Hematopoietic multipotent progenitor cell treated with erythropoietin and hydrocortisone succinate and interleukin-3 and kit ligand, for 4 days (in vitro differentiated cells): ENCODE measurements around the gene SLF2.

Source experiments
- DNase-seq: peaks from one replicate; pipeline ENCODE4 v3.0.0-alpha.2; 2015

SLF2 gene

GRCh38 chr10:100907175-100907574 is 5.6 kb upstream of the SLF2 start:
- no peak for DNase-seq

DNA sequence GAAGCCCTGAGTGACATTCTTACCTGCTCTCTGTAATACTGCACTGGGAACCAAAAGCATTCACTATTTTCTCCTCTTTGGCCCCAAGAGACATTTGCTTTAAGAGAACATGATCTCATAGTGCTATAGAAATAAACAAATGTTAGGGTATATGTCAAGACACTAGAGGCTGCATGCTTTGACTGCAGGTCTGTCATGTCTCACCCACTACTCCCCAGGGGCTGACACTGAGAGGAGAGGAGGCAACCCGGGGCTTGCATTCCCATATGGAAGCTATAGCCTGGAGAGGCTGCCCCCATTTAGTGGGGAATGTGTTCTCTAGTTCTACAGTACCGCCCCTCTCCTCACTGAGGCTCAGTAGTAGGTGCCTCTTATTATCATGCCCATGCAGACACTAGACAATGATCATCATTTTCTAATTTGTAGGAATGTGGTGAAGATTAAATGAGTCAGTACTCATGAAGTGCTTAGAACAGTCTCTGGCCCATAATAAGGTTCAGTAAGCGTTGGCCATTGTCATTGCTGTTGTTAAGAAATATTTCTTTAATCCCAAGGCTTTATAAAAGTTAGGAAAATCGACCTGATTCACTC is 4.9 kb upstream of the SLF2 start:
- peak; percentile 23 for DNase-seq

DNA sequence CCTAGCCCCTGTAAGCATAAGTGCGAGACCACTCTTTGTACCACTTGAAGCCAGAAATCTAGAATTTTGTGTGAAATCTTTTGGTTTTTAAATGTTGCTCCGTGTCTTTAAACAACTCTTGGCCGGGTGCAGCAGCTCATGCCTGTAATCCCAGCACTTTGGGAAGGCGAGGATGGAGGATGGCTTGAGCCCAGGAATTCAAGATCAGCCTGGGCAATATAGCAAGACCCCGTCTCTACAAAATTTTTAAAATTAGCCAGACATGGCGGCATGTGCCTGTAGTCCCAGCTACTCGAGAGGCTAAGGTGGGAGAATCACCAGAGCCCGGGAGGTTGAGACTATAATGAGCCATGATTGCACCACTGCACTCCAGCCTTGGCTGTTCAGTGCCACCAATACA is 4.4 kb upstream of the SLF2 start:
- no peak for DNase-seq

DNA sequence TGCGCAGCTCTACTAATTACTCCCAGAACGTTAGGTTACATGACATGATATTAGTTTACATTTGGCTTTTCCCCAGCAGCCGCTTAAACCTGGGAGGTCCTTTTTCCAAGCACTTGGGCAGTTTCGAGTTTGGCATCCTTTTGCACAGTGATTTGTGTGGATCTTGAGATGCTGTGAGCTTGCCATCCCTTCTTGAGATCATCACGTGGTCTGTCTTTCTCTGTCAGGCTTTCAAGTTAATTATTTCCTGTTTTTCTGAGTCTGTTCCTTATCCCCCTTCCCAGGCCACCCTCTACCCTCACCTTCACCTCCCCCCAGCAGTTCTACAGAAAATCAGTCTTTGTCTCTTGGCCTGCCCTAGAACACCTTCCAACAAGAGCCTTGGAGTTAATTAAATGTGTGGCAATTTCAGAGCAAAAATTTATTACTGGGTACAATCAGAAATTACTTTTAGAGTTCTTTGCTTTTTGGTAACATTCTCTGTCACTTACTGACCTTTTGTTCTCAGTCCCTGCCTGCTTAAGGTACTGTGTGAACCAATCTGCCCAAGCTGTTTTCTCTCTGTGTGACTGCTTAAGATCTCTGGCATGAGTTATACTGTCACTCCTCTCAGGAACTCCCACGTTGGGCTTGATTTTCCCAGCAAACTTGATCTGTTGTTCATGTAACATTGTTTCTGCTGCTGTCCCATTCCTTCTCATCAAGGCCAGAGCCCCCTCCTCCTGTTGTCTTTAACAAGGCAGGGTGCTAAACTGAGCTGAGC is 3.1 kb upstream of the SLF2 start:
- DNase-seq = peak; percentile 41

DNA sequence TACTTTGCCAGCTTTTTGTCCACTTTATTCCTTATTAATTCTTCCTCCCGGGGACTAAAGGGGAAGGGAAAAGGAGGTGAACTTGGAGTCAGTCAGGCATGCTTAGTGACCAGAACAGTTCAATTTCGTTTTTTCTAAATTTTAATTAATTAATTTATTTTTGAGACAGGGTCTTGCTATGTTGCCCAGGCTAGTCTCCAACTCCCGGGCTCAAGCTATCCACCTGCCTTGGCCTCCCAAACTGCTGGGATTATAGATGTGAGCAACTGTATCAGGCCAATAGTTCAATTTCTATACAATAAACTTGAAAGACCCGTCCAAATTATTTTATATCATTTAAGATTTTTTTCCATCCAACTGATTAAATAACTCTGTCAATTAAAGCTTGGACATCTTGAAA is 1.3 kb upstream of the SLF2 start:
- DNase-seq = no peak

GRCh38 chr10:100912013-100912604 is 654 bp upstream of the SLF2 start:
- peak; percentile 55 for DNase-seq

- no peak for DNase-seq
These were observed 705 bp downstream of the SLF2 start for GRCh38 chr10:100913470-100913865.

DNA sequence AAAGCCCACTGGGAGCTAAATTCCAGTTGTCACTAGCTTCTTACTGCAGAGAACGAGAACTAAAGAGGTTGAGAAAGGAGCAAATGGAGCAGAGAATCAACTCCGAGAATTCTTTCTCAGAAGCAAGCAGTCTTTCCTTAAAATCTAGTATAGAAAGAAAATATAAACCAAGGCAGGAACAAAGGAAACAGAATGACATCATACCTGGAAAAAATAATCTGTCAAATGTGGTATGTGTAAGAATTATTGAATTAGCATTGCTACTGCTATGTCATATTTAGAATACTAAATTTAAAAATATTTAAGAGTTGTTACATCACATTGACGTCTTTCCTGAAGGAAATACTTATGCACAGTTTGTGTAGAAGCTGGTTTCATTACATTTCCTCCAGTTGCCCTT is 4.3 kb downstream of the SLF2 start:
- no peak for DNase-seq

DNA sequence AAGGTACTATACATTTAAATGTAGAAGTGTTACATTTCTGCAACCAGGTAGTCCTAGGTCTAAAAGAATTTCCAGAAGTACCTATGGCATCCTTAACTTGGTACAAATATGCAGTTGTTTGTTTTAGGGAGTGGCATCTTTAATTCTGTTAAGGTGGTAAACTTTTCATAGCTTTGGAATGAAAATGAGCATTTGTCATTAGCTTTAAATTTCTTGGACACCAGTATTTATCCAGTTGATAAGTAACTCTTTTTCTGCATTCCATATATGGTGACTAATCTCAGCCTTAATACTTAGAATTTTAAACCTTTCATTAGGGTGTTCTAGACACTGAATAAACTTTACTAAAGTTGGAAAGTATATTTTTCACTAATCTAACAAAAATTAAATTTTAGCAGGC is 10.8 kb downstream of the SLF2 start:
- DNase-seq = no peak

GRCh38 chr10:100927266-100927665 is 14.5 kb downstream of the SLF2 start:
- DNase-seq = no peak

DNA sequence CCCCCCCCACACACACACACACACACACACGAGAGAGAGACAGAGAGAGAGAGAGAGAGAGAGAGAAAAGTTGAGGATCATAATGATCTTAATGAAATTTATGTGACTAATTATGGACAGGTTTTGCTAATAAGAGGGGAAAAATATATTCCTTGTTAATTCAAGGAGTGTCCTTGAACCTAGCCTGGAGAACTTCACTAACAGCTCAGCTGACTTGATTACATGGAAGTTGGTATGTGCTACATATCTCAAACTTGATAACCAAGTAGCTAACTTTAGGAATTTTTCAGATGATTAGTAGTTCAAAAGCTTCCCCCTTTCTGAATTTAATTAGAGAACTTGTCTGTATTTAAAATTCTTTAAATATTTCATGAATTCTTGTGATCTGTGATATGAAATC is 15.3 kb downstream of the SLF2 start:
- no peak for DNase-seq

- DNase-seq = no peak
These were observed 17.6 kb downstream of the SLF2 start for GRCh38 chr10:100930368-100930767.

DNA sequence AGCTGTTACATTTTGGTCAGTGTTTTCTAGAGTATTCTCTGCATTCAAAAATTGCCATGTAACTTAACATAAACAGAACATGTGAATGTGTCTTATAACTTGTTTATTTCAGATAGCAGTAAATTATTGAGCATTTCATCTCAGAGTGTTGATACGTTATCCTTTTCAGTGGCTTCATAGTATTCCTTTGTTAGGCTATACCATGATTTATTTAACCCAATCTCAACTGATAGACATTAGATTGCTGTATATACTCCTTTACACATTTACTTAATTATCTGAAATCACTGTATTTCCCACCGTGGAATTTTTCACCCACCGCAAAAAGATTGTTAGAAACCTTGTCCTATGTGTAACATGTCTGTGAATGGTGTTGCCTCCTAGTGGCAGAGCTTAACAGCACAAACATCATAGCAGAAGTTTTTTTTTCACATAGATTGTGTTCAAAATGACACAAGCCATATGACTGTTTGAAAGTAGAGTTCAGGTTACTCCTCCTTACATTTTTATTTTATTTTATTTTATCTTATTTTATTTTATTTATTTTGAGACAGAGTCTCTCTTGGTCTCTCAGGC is 21.4 kb downstream of the SLF2 start:
- peak; percentile 47 for DNase-seq

DNA sequence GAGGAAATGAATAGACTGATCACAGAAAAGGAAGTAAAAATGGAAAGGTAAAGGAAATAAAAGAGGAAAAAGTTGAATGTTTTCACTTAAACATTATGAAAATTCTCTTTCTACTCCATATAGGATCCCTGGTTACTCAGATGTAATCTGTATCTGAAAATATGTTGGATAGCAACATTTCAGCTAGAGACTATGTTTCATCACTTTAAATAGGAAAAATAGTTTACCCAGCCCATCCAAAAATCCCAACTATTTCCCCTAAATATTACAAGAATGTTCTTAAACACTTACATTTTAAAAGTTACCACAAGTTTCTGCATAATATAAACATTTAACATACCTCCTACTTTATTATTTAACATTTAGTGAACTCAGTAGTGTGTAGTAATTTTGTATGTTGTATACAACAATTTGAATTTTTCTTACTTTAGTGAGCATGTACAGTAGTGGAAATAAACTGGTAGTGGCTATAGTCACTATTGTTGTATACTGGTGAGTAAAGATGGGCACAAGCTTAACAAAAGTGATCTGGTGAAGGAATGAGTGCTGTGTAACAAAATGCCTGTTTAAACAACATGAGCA is 27.1 kb downstream of the SLF2 start:
- no peak for DNase-seq

DNA sequence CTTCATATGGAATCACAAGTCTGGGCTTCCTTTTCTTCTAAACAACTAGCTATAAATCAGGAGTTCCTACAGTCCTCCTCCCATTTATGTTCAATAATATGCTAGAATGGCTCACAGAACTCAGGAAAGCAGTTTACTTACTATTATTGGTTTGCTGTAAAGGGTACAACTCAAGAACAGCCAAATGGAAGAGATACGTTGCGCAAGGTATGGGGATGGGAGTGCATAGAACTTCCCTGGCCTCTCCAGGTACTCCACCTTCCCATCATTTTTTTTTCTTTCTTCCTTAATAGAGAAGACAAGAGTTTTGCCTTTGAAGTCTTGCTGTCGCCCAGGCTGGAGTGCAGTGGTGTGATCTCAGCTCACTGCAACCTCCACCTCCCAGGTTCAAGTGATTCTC is 29.5 kb downstream of the SLF2 start:
- no peak for DNase-seq

DNA sequence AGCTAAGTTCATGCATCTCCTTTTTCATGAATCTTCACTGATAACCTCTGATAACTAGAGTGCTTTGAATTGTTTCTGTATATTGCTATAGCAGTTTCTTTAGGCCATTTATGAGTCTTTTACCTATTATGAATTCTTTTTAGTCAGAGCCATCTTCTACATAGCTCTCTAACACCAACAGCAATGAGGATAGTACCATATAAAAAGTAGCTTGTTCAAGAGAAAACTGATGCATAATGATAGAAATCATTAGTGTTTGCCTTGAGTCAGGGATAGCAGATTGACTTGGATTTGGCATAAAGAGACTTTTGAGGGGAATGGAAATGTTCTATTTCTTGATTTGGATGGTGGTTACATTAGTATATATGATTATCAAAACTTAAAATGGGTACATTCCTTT is 30.7 kb downstream of the SLF2 start:
- no peak for DNase-seq

DNA sequence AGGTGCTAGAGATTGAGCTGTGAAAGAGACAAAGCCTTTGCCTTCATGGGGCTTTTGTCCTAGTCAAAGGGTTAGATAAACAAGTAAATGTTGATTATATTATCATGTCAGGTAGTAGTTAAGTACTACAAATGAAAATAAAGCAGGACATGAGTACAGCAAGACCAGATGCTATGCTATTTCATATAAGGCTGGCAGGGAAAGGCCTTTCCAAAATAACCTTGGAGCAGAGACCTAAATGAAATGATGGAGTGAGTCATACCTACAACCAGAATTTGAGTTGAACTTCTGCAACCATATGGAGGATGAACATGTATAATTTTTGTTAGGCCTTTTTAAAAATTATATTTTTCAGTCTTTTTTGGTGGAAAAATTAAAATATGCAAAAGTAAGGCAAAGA is 33.0 kb downstream of the SLF2 start:
- no peak for DNase-seq

DNA sequence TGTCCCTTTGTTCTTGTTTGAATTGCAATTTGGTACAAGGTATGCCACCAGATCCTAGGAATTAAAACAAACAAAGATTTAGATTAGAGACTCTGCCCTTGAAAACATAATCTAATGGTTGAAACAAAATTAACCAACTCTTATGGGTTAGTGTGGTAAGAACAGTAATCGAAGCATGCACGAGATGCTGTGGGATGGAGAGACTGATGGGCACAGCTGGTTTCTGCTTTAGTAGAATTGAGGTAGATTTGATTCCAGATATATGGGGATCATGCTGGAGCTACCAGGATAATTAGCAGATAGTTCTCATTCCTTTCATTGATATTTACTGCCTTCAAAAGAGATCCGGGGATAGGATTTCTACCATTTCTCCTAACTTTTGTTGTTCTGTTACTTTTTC is 36.2 kb downstream of the SLF2 start:
- DNase-seq = no peak

DNA sequence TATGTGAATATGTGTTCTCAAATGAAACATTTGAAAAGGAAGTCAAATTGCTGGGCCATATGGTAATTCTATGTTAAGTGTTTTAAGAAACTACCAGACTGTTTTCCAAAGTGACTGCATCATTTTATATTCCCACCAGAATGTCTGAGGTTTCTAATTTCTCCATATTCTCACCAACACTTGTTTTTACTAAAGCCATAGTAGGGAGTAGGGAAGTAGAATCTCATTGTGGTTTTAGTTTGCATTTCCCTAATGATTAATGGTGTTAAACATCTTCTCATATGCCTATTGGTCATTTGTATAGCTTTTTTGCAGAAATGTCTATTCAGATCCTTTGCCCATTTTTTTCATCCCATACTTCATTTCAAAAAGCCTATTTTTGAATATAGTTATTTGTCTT is 47.5 kb downstream of the SLF2 start:
- DNase-seq = no peak

DNA sequence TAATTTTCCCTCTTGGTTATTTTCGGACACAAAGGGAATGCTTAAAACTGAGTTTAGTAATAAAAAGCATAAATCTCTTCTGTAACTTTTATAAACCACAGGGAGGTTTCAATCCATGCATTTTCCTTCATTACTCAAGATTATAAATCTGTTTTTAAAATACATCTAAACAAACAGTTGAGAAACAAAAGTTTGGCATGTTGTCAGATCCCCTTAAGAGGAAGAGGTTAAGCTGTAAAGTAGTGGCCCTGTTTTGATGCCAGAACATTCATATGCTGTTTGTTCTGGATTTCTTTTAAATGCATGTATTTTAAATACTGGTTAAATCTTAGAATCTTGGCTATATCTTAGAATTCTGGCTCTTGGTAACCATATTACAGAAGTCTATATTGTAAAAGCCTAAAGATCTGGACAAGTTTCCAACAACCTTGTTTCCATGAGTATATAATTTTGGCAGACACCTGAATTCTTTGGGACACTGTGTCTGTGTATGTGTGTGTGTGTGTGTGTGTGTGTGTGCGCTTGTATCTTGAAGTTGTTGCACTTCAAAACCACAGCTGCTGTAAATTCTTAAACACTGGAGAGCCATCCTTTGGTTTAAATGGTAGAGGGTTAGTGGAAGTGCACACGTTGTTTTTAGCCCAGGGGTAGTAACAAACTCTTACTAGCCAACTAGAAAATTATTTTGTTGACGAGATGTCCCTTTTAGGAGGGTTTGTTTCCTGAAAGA is 49.8 kb downstream of the SLF2 start:
- no peak for DNase-seq

GRCh38 chr10:100963826-100964225 is 51.1 kb downstream of the SLF2 start:
- no peak for DNase-seq

DNA sequence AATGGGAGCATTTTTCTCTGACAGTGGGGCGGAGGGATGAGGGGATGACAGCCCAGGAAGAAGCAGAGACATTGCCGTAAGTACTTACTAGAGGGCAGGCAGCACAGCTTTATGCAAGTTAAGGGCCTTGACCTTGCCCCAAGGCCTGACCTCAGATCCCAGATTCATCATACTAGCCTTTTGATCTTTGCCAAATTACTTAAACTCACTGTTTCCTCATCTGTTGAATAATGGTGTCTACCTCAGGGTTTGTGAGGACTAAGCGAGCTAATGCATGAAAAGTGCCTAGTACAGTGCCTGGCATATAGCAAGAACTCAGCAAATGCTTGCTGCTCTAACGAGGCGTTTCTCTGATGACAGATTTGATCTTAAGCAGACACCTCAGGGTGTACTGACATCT is 53.1 kb downstream of the SLF2 start:
- no peak for DNase-seq

- no peak for DNase-seq
These were observed 54.1 kb downstream of the SLF2 start for GRCh38 chr10:100966887-100967286.
